ENCODE data around the gene SEMA6B.

SEMA6B gene

DNA sequence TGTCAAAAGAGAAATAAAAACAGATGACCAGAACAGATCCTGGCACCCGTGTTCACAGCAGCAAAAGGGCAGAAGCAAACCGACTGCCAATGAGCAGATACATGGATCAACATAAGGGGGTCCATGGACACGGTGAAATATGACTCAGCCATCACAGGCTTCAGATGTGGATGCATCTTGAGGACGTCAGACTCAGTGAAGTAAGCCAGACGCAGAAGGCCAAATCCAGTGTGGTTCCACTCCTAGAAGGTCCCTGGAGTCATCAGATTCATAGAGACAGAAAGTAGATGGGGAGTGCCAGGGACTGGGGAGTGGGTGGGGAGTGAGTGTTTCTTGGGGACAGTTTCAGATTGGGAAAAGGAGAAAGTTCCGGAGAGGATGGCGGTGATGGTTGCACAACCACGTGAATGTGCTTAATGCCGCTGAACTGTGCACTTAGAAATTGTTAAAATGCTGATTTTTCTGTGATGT is 28.8 kb upstream of the SEMA6B start:
- no peaks in the 10 kb centered on the region for H3K4me1 ChIP-seq (ENCODE audit: insufficient read depth, poor library complexity, severe bottlenecking)
- no peaks in the 10 kb centered on the region for H3K9me3 ChIP-seq (ENCODE audit: severe bottlenecking)
- no peaks in the 10 kb centered on the region for H3K36me3 ChIP-seq (ENCODE audit: low read depth)
- no peak for TF ChIP-seq CTCF (IDR thresholded peaks at IDR 0.05; ENCODE audit: poor library complexity, severe bottlenecking)
- no peak overlapping the region for H3K27ac ChIP-seq (ENCODE audit: poor library complexity, severe bottlenecking)
- DNase-seq (ENCODE audit: low spot score): no peak
- no peak for ATAC-seq (ENCODE audit: low read depth)
- peaks cover 12% of the 10 kb centered on the region for H3K27me3 ChIP-seq (ENCODE audit: insufficient read depth, poor library complexity, severe bottlenecking)
- H3K4me3 ChIP-seq (ENCODE audit: severe bottlenecking): no peak overlapping the region

DNA sequence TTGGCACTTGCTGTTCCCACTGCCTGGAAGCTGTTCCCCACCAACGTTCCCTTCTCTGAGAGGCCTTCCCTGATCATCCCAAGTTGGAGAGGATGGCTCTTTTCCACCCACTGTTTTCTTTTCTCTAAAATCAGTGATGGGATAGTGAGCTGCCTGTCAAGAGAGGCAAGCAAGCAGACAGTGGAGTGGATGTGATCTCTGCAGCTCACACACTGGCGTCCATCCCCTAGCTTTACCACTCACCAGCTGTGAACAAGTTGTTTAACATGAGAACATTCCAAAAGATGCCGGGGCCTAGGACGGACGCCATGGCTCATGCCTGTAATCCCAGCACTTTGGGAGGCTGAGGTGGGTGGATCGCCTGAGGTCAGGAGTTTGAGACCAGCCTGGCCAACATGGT is 28.0 kb upstream of the SEMA6B start:
- H3K4me1 ChIP-seq (ENCODE audit: insufficient read depth, poor library complexity, severe bottlenecking): no peaks in the 10 kb centered on the region
- no peak for ATAC-seq (ENCODE audit: low read depth)
- no peaks in the 10 kb centered on the region for H3K36me3 ChIP-seq (ENCODE audit: low read depth)
- H3K27me3 ChIP-seq (ENCODE audit: insufficient read depth, poor library complexity, severe bottlenecking): peaks cover 18% of the 10 kb centered on the region
- H3K4me3 ChIP-seq (ENCODE audit: severe bottlenecking): no peak overlapping the region
- H3K27ac ChIP-seq (ENCODE audit: poor library complexity, severe bottlenecking): no peak overlapping the region
- DNase-seq (ENCODE audit: low spot score): no peak
- no peaks in the 10 kb centered on the region for H3K9me3 ChIP-seq (ENCODE audit: severe bottlenecking)
- TF ChIP-seq CTCF (IDR thresholded peaks at IDR 0.05; ENCODE audit: poor library complexity, severe bottlenecking): no peak

- Histone ChIP-seq H3K27ac (ENCODE audit: poor library complexity, severe bottlenecking) (no peak overlapping the region), H3K27me3 (ENCODE audit: insufficient read depth, poor library complexity, severe bottlenecking) (peaks cover 26% of the 10 kb centered on the region), H3K36me3 (ENCODE audit: low read depth) (no peaks in the 10 kb centered on the region), H3K4me1 (ENCODE audit: insufficient read depth, poor library complexity, severe bottlenecking) (no peaks in the 10 kb centered on the region), H3K9me3 (ENCODE audit: severe bottlenecking) (no peaks in the 10 kb centered on the region), H3K4me3 (ENCODE audit: severe bottlenecking) (no peak overlapping the region)
- TF ChIP-seq CTCF (IDR thresholded peaks at IDR 0.05; ENCODE audit: poor library complexity, severe bottlenecking): no peak
- no peak for DNase-seq (ENCODE audit: low spot score)
- no peak for ATAC-seq (ENCODE audit: low read depth)
Observed at GRCh38 chr19:4586691-4587090, 27.2 kb upstream of the SEMA6B start.

DNA sequence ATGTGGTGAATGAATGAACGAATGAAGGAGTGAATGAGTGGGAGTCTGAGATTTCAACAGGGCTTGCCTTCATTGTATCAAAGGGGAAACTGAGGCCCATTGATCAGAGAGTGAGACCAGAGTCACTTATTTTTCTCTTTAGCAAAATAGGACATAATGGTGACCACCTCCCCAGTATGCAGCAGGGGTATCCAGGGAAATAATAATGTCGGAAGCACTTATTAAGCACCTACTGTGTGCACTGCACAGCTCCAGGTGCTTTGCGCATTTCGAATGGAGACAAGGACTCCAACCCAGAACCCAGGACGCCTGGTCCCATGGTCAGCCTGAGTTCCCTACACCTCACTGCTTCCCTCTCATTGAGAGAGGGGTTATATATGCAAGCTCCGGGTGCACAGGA is 26.8 kb upstream of the SEMA6B start:
- Histone ChIP-seq H3K4me3 (ENCODE audit: severe bottlenecking) (no peak overlapping the region), H3K27me3 (ENCODE audit: insufficient read depth, poor library complexity, severe bottlenecking) (peaks cover 26% of the 10 kb centered on the region), H3K27ac (ENCODE audit: poor library complexity, severe bottlenecking) (no peak overlapping the region), H3K9me3 (ENCODE audit: severe bottlenecking) (no peaks in the 10 kb centered on the region), H3K4me1 (ENCODE audit: insufficient read depth, poor library complexity, severe bottlenecking) (no peaks in the 10 kb centered on the region), H3K36me3 (ENCODE audit: low read depth) (no peaks in the 10 kb centered on the region)
- ATAC-seq (ENCODE audit: low read depth) (no peak), DNase-seq (ENCODE audit: low spot score) (no peak)
- TF ChIP-seq CTCF (IDR thresholded peaks at IDR 0.05; ENCODE audit: poor library complexity, severe bottlenecking): no peak

DNA sequence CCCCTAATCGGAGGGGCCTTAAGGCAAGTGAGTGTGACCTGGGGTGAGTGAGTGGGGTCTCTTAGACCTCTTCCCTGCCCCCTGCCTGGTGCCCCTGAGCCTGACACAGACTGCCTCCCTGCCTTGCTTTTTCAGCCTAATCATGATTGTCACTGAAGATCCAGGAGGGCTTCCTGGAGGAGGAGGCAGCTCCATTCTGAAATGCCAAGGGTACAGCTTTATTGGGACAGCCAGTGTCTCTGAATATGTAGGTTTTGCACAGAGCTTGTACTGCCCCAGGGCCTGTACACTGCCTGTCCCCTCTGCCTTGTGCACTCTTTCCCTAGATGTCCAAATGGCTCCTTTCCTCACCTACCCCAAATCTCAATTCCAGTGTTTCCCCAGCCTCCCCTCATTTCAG is 26.1 kb upstream of the SEMA6B start:
- TF ChIP-seq CTCF (IDR thresholded peaks at IDR 0.05; ENCODE audit: poor library complexity, severe bottlenecking): no peak
- no peaks in the 10 kb centered on the region for H3K36me3 ChIP-seq (ENCODE audit: low read depth)
- H3K27ac ChIP-seq (ENCODE audit: poor library complexity, severe bottlenecking): no peak overlapping the region
- no peaks in the 10 kb centered on the region for H3K9me3 ChIP-seq (ENCODE audit: severe bottlenecking)
- H3K4me3 ChIP-seq (ENCODE audit: severe bottlenecking): no peak overlapping the region
- H3K4me1 ChIP-seq (ENCODE audit: insufficient read depth, poor library complexity, severe bottlenecking): no peaks in the 10 kb centered on the region
- H3K27me3 ChIP-seq (ENCODE audit: insufficient read depth, poor library complexity, severe bottlenecking): peaks cover 27% of the 10 kb centered on the region
- ATAC-seq (ENCODE audit: low read depth) (no peak), DNase-seq (ENCODE audit: low spot score) (no peak)
